Esophagus (tissue), 2 donors: Measurements from ENCODE around the gene NUP35. TPM values are rescaled to one million over a fixed set of nuclear protein-coding genes. Genes with fewer than 3 reads are reported as not detected.
"Not testable (repeated sequence)": the region's sequence is repeated elsewhere in the genome, so short reads cannot be mapped to it uniquely, and the experiment has no call there.

ENCODE experiments used
- H3K27ac ChIP-seq, 2 donors: one replicate each; pipeline ENCODE4 v1.5.1; 2013; ENCODE audit warnings: low read depth in 2 of 2, mild to moderate bottlenecking in 2 of 2, inconsistent platforms in 1 of 2, low read length in 1 of 2, moderate library complexity in 1 of 2
- H3K27me3 ChIP-seq, 2 donors: one replicate each; pipeline ENCODE4 v1.6.1; 2013; ENCODE audit warnings: low read length in 2 of 2, control low read depth in 1 of 2, mild to moderate bottlenecking in 1 of 2; ENCODE audit not compliant: insufficient read depth in 2 of 2, control insufficient read depth in 1 of 2
- H3K36me3 ChIP-seq, 2 donors: one replicate each; pipeline ENCODE4 v1.6.1; 2013; ENCODE audit warnings: low read length in 1 of 2; ENCODE audit not compliant: control insufficient read depth in 2 of 2, insufficient read depth in 2 of 2
- H3K4me1 ChIP-seq, 2 donors: one replicate each; pipeline ENCODE4 v1.6.1; 2013; ENCODE audit warnings: low read length in 1 of 2; ENCODE audit not compliant: control insufficient read depth in 2 of 2, insufficient read depth in 2 of 2
- H3K4me3 ChIP-seq, 2 donors: one replicate each; pipeline ENCODE4 v1.5.1; 2013; ENCODE audit warnings: low read length in 2 of 2, mild to moderate bottlenecking in 2 of 2, low read depth in 1 of 2, moderate library complexity in 1 of 2
- H3K9me3 ChIP-seq, 2 donors: one replicate each; pipeline ENCODE4 v1.6.1; 2013; ENCODE audit warnings: mild to moderate bottlenecking in 2 of 2, low read depth in 1 of 2, low read length in 1 of 2, moderate library complexity in 1 of 2; ENCODE audit not compliant: control insufficient read depth in 2 of 2, insufficient read depth in 1 of 2
- WGBS, 2 donors: extraction: QIAGEN DNeasy Blood & Tissue Kit; methylation state at CpG; one replicate each; pipeline ENCODE4 v1.1.7; 2013; 5-methylcytosine and 5-hydroxymethylcytosine counted together
- polyA plus RNA-seq, 2 donors: library from polyadenylated mRNA; stranded (reverse); fragments of 200-250 nt; gene quantifications; one replicate each; pipeline ENCODE4 v1.2.3, GENCODE V29; 2013
- donor health status: healthy with polysubstance abuse.
- donor health status: Bipolar disorder and iron deficiency.

The NUP35 gene
- polyA plus RNA-seq, 2 donors: 4.4 to 10.2 TPM

GRCh38 chr2:183164650-183165015 is 40.4 kb downstream of the NUP35 start:
- no peak overlapping the region for H3K27ac ChIP-seq

DNA sequence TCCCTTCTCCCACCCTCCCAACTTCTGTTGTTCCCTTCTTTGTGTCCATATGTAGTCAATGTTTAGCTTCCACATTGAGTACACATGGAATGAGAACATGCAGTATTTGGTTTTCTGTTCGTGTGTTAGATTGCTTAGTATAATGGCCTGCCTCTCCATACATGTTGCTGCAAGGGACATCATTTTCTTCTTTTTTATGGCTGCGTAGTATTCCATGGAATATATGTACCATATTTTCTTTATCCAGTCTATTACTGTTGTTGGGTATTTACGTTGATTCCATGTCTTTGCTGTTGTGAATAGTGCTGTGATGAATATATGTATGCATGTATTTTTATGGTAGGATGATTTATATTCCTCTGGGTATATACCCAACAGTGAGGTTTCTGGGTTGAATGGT is 42.0 kb downstream of the NUP35 start:
- Histone ChIP-seq H3K27ac (no peak overlapping the region), H3K9me3 (no peaks in the 10 kb centered on the region), H3K36me3 (peaks cover 0 to 3% of the 10 kb centered on the region in 2 donors), H3K4me1 (no peaks in the 10 kb centered on the region), H3K4me3 (no peak overlapping the region), H3K27me3 (no peaks in the 10 kb centered on the region)
- WGBS, 2 donors: 98% methylated on average over 3 of the region's 3 CpGs

More at GRCh38 chr2:183164650-183165015, 40.4 kb downstream of the NUP35 start:
- Histone ChIP-seq H3K27me3 (no peaks in the 10 kb centered on the region), H3K9me3 (no peaks in the 10 kb centered on the region), H3K36me3 (peaks cover 0 to 3% of the 10 kb centered on the region in 2 donors), H3K4me1 (no peaks in the 10 kb centered on the region), H3K4me3 (no peak overlapping the region)
- WGBS, 2 donors: 97 to 98% methylated on average over 4 of the region's 4 CpGs

DNA sequence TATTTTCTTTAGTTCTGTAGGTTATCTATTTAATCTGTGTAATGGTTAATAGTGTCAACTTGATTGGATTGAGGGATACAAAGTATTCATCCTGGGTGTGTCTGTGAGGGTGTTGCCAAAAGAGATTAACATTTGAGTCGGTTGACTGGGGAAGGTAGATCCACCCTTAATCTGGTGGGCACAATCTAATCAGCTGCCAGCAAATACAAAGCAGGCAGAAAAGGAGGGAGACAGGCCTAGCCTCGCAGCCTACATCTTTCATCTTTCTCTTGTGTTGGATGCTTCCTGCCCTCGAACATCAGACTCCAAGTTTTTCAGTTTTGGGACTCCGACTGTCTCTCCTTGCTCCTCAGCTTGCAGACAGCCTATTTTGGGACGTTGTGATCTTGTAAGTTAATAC is 42.7 kb downstream of the NUP35 start:
- not testable (repeated sequence) for H3K9me3 ChIP-seq, H3K36me3 ChIP-seq, H3K4me3 ChIP-seq, H3K27me3 ChIP-seq, H3K27ac ChIP-seq, H3K4me1 ChIP-seq
- WGBS, 2 donors: 70 to 72% methylated on average over 5 of the region's 5 CpGs

DNA sequence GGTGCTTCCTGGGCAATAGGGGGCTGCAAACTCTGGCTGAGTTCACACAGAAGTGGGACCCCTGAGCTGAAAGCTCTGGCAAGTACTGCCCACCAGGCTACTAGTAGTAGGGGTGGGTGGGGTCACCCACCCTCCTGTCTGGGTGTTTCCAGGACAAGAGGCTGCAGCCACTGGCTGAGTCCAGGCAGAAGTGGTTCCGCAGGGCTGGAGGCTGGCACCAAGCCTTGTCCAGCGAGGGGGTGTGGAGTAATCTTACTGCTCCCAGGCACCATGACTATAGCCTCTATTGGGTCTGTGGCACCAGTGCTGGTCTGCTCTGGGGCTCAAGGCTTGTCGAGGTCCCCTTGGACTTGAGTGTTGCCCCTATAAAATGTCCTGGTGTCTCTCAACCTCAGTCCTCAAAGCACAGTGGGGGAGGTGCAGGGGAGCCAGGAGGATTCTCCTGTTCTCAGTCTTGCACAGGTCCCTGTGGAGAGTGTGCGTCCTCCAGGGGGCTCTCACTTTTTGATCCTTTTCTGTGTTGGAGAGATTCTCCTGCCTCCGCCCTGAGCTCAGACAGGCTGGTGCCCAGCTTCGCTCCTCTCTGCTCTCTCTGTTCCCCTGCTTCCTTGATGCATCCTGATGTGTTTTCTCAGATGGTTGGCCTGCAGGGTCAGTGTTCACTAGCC is 48.1 kb downstream of the NUP35 start:
- no peak overlapping the region for H3K27ac ChIP-seq
- H3K9me3 ChIP-seq: no peaks in the 10 kb centered on the region
- no peaks in the 10 kb centered on the region for H3K4me1 ChIP-seq
- H3K36me3 ChIP-seq: no peaks in the 10 kb centered on the region
- H3K4me3 ChIP-seq: no peak overlapping the region
- no peaks in the 10 kb centered on the region for H3K27me3 ChIP-seq
- WGBS, 2 donors: 97% methylated on average over 6 of the region's 6 CpGs

DNA sequence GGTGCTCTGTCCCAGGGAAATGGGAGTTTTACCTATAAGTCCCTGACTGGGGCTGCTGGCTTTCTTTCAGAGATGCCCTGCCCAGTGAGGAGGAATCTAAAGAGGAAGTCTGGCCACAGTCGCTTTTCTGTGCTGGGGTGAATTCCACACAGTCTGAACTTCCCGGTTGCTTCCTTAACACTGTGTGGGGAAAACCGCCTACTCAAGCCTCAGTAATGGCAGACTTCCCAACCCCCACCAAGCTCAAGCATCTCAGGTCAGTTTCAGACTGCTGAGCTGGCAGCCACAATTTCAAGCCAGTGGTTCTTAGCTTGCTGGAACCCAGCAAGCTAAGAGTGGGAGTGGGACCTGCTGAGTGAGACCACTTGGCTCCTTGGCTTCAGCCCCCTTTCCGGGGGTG is 54.9 kb downstream of the NUP35 start:
- no peaks in the 10 kb centered on the region for H3K9me3 ChIP-seq
- H3K27ac ChIP-seq: no peak overlapping the region
- no peak overlapping the region for H3K4me3 ChIP-seq
- peaks cover 0 to 3% of the 10 kb centered on the region in 2 donors for H3K36me3 ChIP-seq
- no peaks in the 10 kb centered on the region for H3K27me3 ChIP-seq
- no peaks in the 10 kb centered on the region for H3K4me1 ChIP-seq
- 83 to 86% methylated on average over 4 of the region's 4 CpGs for WGBS, 2 donors

- H3K27ac ChIP-seq: no peak overlapping the region
- no peaks in the 10 kb centered on the region for H3K27me3 ChIP-seq
- no peaks in the 10 kb centered on the region for H3K4me1 ChIP-seq
- H3K9me3 ChIP-seq: no peaks in the 10 kb centered on the region
- no peak overlapping the region for H3K4me3 ChIP-seq
- peaks cover 0 to 5% of the 10 kb centered on the region in 2 donors for H3K36me3 ChIP-seq
These were observed 61.3 kb downstream of the NUP35 start for GRCh38 chr2:183185534-183185933.

DNA sequence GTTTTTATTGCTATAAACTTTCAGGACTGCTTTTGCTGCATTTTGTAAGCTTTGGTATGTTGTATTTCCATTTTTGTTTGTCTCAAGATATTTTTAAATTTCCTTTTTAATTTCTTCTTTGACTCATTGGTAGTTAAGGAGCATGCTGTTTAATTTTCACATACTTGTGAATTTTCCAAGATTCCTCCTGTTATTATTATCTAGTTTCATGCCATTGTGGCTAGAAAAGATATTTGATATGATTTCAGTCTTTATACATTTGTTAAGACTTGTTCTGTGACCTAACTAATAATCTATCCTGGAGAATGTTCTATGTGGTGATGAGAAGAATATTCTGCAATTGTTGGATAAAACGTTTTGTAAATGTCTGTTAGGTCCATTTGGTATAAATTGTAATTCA is 62.1 kb downstream of the NUP35 start:
- Histone ChIP-seq H3K27me3 (no peaks in the 10 kb centered on the region), H3K4me1 (no peaks in the 10 kb centered on the region), H3K27ac (no peak overlapping the region), H3K4me3 (no peak overlapping the region), H3K36me3 (peaks cover 0 to 5% of the 10 kb centered on the region in 2 donors), H3K9me3 (no peaks in the 10 kb centered on the region)
- 65 to 83% methylated on average over 1 of the region's 1 CpG for WGBS, 2 donors

- no peak overlapping the region for H3K4me3 ChIP-seq
- no peaks in the 10 kb centered on the region for H3K9me3 ChIP-seq
- no peaks in the 10 kb centered on the region for H3K27me3 ChIP-seq
- H3K4me1 ChIP-seq: no peaks in the 10 kb centered on the region
- WGBS, 2 donors: 92 to 94% methylated on average over 1 of the region's 1 CpG
- H3K36me3 ChIP-seq: peaks cover 0 to 5% of the 10 kb centered on the region in 2 donors
- H3K27ac ChIP-seq: no peak overlapping the region
These were observed 62.5 kb downstream of the NUP35 start for GRCh38 chr2:183186766-183187165.

DNA sequence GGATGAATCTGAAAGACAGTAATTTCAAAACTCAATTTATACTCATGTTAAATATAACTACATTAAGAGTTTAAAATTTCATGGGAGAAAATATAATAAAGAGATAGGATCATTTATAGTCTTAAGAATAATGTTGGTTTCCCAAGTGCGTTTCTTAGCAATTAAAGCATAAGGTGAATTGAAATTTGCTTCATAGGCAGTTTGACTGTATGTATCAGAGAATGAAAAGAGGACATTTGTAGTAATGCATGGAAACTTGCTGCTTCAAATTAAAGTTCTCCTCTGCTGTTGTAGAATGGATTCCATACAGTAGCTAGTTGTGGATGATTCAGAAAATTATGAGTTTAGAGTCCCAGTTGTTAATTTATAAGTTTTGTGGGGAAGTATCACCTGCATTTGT is 68.1 kb downstream of the NUP35 start:
- Histone ChIP-seq H3K4me1 (no peaks in the 10 kb centered on the region), H3K27me3 (no peaks in the 10 kb centered on the region), H3K36me3 (no peaks in the 10 kb centered on the region), H3K27ac (no peak overlapping the region), H3K4me3 (no peak overlapping the region), H3K9me3 (no peaks in the 10 kb centered on the region)
- 90 to 98% methylated on average over 1 of the region's 1 CpG for WGBS, 2 donors

DNA sequence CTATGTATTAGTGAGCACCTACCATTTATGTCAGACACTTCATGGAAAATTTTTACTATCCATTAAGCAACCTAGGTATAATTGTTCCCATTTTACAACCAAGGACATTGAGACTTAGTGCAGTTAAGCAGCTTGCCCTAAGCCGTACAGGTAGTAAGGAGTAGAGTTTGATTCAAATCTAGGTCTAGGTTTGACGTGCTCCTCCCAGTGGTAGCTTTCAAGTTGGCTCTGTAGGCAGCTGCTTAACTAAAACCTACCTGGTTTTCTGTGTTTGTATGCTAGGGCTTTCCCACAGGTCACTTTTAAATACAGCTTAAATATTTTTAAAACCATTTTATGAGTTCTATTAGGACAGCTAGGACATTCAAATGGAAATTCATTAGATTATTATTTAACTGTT is 69.7 kb downstream of the NUP35 start:
- Histone ChIP-seq H3K4me3 (no peak overlapping the region), H3K27me3 (no peaks in the 10 kb centered on the region), H3K27ac (no peak overlapping the region), H3K36me3 (no peaks in the 10 kb centered on the region), H3K4me1 (no peaks in the 10 kb centered on the region), H3K9me3 (no peaks in the 10 kb centered on the region)
- WGBS, 2 donors: 94 to 95% methylated on average over 2 of the region's 2 CpGs
